GM18520 (cell line): ENCODE results near the gene ERC2.
"Not testable (repeated sequence)": the region's sequence is repeated elsewhere in the genome, so short reads cannot be mapped to it uniquely, and the experiment has no call there.

Experiments used
- ATAC-seq: cut with Tn5 transposase; IDR thresholded peaks from one replicate; pipeline ENCODE4 v1.9.1; 2021; ENCODE audit not compliant: unreplicated experiment

ERC2 gene

DNA sequence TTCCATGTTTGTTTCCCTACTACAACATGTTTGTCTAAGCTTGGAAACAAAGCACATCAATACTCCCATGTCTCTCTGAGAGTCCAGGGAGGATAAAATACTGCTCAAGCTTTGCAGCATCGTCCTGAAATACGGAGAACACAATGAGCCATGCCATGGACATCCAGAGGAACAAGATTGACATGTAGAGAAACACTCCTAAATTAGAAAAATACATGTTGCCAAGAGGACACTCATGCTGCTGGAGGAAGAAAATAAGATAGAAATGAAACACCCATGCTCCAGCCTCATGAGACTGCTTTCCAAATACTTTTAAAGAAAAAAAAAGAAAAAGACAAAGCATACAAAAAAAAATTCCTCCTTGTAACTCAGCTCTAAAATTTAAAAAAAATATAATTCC is 387.0 kb downstream of the ERC2 start:
- no peak for ATAC-seq

DNA sequence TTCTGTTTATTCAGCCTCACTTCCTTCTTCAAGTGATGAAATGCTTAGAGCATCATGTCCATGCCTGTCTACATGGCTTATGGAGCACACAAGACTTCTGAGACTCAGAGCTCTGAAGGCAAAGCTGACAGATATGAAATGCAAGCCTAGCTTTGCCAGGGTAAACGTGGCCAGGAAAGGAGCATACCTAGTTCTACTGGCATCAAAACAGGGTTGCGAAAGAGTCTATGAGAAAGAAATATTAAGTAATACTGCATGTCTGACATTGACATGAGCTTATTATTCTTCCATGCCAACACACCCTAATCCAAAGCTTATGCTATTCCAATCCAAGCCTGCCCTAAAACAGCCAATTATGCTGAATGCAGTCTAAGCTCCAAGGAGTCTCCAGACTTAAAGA is 391.5 kb downstream of the ERC2 start:
- no peak for ATAC-seq

DNA sequence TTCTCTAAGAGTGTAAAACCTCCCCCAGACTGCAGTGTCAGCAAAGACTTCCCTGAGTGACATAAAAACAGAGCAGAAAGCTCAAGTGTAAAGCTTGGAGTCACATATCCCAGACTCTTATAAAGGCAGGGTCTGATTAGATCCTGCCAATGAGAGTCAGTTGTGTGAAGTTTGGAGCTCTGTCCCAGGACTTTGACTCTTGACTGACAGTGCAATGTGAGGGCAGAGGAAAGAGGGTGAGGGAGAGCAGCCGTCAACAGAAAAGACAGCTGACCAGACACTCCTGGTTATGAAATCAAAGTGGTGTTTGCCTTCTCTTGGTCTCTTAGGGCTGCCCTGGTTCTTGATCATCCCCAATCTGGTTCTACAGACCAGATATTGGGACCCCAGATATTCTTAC is 393.2 kb downstream of the ERC2 start:
- ATAC-seq = no peak

DNA sequence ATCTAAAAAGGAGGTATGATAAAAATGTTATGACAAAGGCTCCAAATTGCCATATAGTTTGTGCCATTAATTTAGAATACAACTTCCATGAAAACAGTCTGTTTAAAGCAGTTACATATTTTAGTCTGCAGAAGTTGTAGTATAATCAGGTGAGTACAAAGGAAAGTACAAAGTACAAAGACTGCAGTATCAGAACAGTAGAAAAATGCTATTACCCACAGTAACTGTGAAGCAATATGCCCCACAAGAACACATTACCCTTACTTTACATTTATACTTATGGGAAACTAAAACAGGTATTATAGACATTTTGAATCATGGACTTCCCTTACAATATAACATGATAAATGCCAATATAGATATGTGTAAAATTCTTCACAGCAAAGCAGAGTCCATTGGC is 398.5 kb downstream of the ERC2 start:
- ATAC-seq = no peak

DNA sequence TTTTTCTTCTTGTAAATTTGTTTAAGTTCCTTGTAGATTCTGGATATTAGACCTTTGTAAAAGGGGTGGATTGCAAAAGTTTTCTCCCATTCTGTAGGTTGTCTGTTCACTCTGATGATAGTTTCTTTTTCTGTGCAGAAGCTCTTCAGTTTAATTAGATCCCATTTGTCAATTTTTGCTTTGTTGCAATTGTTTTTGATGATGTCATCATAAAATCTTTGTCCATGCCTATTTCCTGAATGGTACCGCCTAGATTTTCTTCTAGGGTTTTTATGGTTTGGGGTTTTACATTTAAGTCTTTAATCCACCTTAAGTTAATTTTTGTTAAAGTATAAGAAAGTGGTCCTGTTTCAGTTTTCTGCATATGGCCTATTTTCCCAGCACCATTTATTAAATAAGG is 401.9 kb downstream of the ERC2 start:
- not testable (repeated sequence) for ATAC-seq

DNA sequence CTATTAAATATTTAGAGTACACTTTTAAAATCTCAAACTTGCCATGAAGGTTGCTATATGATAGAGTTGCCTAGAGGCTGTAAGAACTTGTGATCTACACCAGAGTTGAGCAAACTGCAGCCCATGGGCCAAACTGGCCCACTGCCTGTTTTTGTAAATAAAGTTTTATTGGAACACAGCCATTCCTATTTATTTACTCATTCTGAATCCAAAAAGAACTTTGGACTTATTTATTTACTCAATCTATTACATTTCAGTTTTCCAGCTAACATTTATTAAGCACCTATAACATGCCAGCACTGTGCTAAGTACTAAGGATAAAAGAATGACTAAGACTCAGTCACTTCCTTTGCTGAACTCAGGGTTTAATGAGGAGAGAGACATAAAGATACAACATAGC is 403.6 kb downstream of the ERC2 start:
- no peak for ATAC-seq

DNA sequence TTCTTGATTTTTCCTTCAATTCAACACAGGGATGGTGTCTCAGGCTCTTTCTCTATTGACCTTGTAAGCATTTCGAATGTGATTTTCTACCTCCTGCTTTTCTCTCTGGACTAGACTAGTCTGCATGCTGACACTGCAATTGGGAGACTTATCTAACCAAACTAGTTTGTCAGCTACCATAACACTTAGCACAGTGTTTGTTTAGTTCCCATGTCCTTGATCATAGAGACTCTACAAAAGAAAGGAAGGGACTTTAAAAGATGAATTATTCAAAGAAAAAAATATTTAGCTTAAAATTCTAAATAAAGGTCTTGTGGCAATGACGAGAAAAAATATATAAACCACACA is 407.0 kb downstream of the ERC2 start:
- ATAC-seq = no peak

DNA sequence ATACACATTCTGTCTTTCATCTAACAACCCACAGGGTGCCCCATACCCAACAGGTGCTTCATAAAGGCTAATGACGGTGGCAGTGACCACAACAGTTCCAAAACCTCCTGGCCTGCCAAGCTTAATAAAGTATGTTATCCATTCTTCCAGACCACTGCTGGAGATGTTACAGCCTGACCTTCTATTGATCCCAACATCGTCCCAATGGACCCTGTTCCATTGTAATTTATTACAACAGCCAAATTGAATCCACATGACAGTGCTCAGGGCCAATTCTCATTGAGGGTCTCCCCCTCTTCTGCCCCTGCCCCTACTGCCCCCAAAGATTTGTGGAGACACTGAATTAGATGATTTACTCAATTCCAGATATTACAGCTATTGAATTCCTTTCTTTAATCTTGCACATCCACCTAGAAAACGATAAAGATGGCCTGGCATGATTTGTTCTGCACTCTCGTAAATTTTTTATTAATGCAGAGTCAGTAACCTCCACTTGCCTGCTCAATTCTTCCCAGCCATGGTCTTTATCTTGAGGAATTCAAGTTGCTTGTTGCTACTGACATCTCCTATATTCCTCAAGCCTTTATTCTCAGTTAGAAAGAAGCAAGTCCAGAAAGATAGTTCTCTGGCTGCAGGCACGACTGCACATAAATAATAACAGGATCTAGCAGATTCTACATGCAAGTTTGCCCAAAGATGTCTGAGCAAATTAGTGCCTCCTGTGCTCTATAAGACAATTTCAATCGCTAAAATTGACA is 407.6 kb downstream of the ERC2 start:
- ATAC-seq = no peak

DNA sequence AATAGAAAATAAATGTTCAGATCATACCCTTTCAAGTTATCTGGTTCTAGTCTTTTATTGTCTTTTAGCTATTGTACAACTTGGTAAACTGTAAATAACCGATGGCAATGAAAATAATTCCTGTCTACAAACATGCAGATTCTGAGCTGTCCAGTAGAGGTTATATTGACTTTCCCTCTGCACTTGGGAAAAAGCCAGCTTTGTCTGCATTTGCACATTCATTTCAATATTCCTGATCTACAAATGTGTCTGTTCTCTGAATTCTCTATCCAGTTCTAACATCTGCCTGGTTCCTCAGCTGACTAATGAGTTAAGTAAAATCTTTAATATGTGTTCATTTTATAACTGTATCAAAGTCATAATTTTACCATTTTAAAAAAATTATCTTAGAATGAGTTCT is 408.5 kb downstream of the ERC2 start:
- ATAC-seq = no peak

DNA sequence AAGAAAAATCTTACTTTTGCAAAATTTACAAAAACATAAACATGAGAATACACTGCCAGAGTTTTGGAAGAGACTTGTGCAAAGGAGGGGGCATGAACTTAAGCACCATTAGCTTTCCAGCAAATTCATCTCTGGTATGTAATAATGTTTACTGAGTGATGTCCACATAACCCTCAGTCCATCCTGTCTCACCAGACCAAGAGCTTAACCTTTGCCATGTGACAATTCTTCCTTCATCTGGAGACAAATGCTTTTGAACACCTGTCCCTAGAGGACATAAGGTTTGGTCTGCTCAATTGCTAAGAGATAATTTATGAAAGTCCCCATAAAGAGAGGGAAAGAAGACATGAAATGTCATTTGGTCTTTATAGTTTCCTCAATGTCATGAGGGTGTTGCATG is 412.3 kb downstream of the ERC2 start:
- ATAC-seq = no peak

DNA sequence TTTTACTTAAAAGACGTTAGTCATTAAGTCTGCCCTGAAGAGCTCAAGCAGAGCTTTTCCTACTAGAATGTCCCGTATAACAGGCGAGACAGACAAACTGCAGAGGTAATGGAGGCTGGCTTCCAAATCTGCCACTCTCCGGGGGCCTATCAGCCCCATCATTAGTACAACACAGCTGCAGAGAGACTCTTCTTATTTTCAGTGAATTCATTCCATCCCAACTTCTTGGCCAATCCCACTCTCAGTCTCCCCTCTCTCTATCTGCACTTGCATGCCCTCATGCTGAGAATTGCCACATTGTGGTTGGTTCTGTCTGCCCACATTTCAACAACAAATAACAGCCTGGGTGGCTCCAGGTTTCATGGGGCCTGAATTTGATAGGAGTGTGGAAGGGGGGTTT is 412.7 kb downstream of the ERC2 start:
- ATAC-seq = no peak

DNA sequence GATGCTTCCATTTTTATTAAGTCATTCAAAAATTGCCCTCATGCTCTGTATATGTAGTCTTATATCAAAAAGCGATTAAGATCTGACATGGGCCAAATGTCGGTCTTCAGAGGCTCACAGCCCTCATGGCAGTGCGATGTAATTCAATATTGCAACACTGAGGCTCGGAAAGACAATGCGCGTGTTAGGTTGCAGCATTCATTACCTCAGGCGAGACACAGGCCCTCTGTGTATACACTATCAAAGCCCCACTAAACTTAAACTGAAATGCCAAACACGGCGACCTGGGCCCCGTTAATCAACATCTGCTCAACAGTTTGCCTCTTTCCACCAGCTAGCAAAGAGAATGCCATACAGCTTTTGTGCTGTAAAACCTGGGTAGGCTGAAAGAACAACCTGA is 413.4 kb downstream of the ERC2 start:
- no peak for ATAC-seq

DNA sequence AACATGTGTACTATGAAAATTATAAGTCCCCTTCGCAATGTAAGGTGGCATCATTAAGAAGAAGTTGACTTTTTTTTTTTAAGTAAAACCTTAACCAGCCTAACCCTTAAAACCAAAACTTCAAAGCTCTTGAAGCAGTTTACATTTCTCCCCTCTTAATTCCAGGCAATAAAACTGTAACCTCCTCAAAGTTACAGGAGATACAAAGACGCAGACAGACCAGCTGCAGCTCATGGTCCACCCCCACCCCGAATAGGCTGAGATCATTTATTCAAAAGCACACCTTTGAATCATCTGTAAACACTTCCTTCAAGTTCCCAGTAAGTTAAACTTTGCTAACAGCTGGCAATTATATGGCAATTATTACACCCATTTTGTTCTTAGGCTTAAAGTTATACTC is 414.5 kb downstream of the ERC2 start:
- no peak for ATAC-seq

DNA sequence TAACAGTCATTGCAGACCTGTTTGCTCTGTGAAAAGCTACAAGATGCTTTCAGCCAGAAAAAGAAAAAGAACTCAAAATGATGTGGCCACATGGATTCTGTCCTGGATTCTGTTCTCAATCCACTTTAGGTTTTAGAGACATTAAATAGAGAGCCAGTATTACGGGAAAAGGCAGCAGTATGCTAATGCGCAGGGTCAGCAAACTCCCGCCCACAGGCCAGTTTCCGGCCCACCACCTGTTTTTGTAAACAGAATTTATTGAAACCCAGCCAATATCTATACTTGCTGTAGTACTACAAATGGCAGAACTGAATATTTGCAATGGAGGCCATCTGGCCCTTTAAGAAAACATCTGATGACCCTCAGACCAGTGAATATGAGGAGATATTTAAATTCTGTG is 416.1 kb downstream of the ERC2 start:
- no peak for ATAC-seq

DNA sequence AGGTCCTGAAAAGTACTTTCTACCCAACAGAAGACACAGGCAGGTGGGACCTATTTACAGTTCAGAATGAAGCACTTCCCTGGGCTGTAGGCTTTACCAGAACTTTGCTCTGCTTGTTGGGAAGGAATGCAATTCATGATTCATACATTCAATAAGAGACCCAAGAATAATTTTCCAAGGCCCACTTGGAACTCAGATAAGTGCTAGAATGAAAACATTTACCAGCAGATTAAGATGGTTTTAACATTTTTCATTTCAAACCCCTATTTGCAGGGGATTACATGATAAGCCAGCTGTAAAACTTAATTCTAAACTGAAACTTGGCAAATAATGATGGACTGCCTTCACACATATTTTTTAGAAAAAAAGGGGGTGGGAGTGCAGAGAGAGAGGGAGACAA is 417.2 kb downstream of the ERC2 start:
- no peak for ATAC-seq

DNA sequence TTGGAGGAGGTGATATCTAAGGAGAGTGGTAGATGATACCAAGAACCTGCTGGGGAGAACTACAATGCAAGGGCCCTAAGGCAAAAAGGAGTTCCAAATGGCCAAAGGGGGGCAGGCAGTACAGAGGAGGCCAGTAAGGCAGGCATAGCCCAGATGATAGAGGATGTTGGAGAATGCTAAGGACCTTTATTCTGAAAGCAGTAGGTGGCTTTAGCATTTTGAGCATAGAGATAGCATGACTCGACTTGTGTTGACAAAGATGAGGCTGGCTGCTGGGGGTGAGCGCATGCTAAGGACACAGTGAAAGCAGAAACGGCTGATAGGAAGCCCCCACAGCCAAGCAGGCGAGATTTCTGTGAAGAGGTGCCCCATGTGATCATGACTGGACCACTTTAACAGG is 419.3 kb downstream of the ERC2 start:
- ATAC-seq = no peak

DNA sequence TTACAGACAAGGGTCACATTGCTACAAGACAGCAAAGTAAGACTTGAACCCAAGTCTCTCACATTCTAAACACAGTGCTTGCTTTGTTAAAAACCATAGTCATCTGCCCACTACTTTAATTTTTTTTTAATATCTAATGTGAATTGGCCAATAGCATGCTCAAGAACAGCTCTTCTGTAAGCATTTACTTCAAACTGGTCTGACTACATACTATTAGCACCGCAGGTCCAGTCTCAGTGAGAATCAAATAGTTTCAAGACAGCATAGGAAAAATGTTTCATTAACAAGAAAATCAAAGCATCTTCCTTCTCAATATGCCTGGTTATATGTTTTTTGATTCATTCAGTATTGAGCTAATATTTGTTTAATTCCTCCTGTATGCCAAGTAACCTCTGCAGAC is 419.9 kb downstream of the ERC2 start:
- no peak for ATAC-seq

DNA sequence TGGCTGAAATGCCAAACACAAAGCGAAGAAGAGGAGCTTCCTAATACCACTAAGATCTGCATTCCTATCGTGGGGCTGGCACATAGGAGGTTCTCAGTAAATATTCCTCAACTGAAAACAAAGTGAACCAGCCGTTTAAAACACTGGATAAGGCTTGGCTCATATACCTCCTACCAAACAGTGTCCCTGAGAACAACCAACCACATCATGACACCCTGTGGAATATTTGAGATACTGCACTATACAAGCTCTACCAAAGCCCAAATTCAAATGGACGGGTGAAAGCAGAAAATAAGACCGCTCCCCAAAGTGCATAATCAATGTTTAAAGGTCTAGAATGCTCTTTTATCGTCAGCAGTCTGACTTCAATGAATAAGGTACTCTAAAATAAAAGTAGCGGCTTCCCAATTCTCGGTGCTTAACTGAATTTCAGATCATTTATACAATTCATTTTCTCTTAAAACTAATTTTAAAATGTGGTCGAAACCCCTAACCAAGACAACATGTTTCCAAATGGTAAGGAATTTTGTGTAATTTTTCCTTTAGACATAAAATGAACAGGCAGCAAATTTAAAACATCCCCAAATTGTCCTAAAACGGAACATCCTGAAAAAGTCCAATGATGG is 425.8 kb downstream of the ERC2 start:
- ATAC-seq = no peak

DNA sequence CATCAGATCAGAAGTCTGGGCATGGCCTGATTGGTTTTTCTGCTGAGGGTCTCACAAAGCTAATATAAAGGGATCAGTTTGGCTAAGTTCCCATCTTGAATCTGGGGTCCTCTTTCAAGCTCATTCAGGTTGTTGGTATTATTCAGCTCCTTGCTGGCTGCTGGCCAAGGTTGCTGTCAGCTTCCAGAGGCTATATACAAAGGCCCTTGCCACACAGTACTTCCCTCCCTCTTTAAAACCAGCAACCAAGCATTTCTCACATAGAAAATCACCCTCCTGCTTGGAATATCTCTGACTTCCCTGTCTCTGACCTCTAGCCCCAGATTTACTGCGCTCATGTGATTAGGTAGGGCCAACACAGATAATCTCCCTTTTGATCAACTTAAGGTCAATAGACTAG is 442.9 kb downstream of the ERC2 start:
- no peak for ATAC-seq

DNA sequence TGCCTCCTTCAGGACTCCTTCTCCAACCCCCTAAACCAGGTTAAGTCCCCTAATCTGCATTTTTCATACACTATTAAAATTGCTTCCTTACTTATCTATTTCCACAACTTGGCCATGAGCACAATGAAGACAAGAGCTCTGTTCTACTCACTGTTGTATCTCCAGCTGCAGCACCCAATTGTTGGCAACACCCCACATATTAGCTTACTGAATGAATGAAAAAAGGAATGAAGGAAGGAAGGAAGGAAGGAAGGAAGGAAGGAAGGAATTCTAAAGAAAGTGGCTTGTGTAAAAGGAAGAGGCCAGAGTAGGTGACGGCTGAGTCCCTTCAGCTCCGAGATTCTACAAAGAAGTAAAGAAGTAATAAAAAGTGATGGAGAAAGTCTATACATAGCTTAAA is 444.7 kb downstream of the ERC2 start:
- ATAC-seq = no peak

DNA sequence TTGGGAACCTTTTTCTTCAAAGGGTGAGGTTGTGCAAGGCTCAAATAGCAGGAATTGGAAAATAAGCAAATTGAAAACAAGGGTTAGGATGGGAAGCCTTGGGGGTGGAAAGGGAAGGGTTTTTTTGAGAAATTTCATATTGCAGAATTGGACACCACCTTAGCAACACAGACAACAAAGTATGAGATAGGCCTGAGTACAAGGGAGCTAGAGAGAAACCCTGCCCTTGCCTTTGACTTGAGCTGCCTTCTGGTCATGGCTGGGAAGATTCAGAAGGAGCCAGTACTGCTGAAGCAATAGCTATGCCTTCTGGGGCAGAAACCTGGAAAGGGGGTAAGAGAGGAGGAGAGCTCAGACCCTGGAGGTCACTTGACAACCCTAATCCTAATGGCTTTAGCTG is 445.6 kb downstream of the ERC2 start:
- ATAC-seq = no peak

DNA sequence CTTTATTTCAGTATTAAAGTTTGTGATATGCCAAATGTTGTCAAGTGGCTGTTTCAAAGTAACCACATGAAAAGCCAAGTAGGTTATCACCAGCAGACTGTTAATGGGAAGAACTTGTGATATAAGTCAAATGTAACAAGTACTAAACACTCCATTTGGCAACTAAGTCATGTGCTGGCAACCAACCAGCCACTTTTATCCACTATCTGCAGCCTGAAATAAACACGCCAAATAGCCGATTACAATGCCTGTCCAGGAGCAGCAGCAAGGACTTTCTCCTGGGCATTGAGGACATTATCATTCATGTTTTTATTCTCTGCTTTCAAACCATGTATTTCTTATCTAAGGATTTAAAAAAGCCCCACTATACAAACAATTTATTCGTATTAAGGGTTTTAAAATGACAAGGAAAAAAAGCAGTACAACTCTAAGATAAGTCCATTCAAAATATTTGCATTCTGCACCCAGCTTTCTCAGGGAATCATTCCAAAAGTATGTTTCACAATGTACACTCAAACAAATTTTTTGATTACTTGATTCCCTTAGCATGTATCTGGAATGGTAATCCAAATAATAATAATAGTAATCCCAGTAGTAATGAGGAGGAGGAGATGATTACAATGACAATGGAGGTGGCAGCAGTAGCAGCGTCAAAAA is 448.6 kb downstream of the ERC2 start:
- ATAC-seq = no peak

DNA sequence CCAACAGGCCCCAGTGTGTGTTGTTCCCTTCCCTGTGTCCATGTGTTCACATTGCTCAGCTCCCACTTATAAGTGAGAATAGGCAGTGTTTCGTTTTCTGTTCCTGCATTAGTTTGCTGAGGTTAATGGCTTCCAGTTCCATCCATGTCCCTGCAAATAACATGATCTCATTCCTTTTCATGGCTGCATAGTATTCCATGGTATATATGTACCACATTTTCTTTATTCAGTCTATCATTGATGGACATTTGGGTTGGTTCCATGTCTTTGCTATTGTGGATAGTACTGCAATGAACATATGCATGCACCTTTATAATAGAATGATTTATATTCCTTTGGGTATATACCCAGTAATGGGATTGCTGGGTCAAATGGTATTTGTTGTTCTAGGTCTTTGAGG is 452.9 kb downstream of the ERC2 start:
- ATAC-seq = not testable (repeated sequence)
